CD4-positive, alpha-beta T cell (primary cell): Measurements from ENCODE around the gene TMEM132A. TPM values are rescaled to one million over a fixed set of nuclear protein-coding genes. Genes with fewer than 3 reads are reported as not detected.

ENCODE experiments used
- ATAC-seq: fragments of 200-7000 bp; cut with Tn5 transposase; one replicate; pipeline ENCODE4 v1.10.0; 2022; ENCODE audit warnings: mild to moderate bottlenecking; ENCODE audit not compliant: poor library complexity
- CTCF ChIA-PET: fragments of 350-600 bp; sonication (Branson Sonifier 250); formaldehyde crosslinking; loops from one replicate; lab custom pipeline; 2021; ENCODE audit warnings: antibody characterized with exemption, inconsistent platforms; lab: Charles Lee
- POLR2A ChIA-PET: fragments of 350-600 bp; sonication (Branson Sonifier 250); formaldehyde crosslinking; loops from one replicate; lab custom pipeline; 2021; ENCODE audit warnings: antibody characterized with exemption, inconsistent platforms; lab: Charles Lee
- DNase-seq, 14 experiments: peaks; one replicate each; pipeline ENCODE4 v3.0.0-alpha.2; 2013 to 2020; ENCODE audit warnings: mixed read lengths in 2 of 14
- H3K27ac ChIP-seq, 2 donors: one replicate each; pipeline versions ENCODE4 v1.5.1 to v1.7.0; 2013; ENCODE audit warnings: low read length in 2 of 2, low read depth in 1 of 2, mild to moderate bottlenecking in 1 of 2
- H3K27me3 ChIP-seq, 2 experiments: 1 replicate in 1 of 2; 2 replicates in 1 of 2; pipeline versions ENCODE4 v1.6.1 to v1.7.0; 2013; ENCODE audit warnings: low read length in 2 of 2, control low read depth in 1 of 2, mild to moderate bottlenecking in 1 of 2, moderate library complexity in 1 of 2; ENCODE audit not compliant: insufficient read depth in 2 of 2, control insufficient read depth in 1 of 2
- H3K36me3 ChIP-seq: one replicate; pipeline ENCODE4 v1.6.1; 2013; ENCODE audit warnings: low read length, control low read depth; ENCODE audit not compliant: insufficient read depth
- H3K4me1 ChIP-seq: one replicate; pipeline ENCODE4 v1.6.1; 2013; ENCODE audit warnings: low read length, control low read depth; ENCODE audit not compliant: insufficient read depth
- H3K4me3 ChIP-seq: one replicate; pipeline ENCODE4 v1.5.1; 2013; ENCODE audit warnings: mild to moderate bottlenecking, low read length, moderate library complexity
- H3K9me3 ChIP-seq, 2 experiments: 1 replicate in 1 of 2; 2 replicates in 1 of 2; pipeline versions ENCODE4 v1.6.1 to v1.7.0; 2013; ENCODE audit warnings: low read length in 2 of 2, mild to moderate bottlenecking in 2 of 2, control low read depth in 1 of 2, moderate library complexity in 1 of 2; ENCODE audit not compliant: control insufficient read depth in 1 of 2, insufficient read depth in 1 of 2
- H3K27ac Mint-ChIP-seq: one replicate; pipeline ENCODE4 v1.8.0; 2020; ENCODE audit warnings: mixed read lengths
- H3K27me3 Mint-ChIP-seq: one replicate; pipeline ENCODE4 v1.8.0; 2021; ENCODE audit warnings: mixed read lengths
- H3K36me3 Mint-ChIP-seq: one replicate; pipeline ENCODE4 v1.8.0; 2021; ENCODE audit warnings: low read depth, mixed read lengths
- H3K4me1 Mint-ChIP-seq: one replicate; pipeline ENCODE4 v1.8.0; 2021; ENCODE audit warnings: low read depth, mixed read lengths
- H3K4me3 Mint-ChIP-seq: one replicate; pipeline ENCODE4 v1.8.0; 2020; ENCODE audit warnings: mild to moderate bottlenecking, mixed read lengths
- H3K9me3 Mint-ChIP-seq: one replicate; pipeline ENCODE4 v1.8.0; 2020; ENCODE audit warnings: mixed read lengths
- intact Hi-C, 2 experiments: fragments of 100-400 bp; cut with DNase I in 1 of 2; cut with micrococcal nuclease in 1 of 2; formaldehyde crosslinking; loops; one replicate each; pipeline versions ENCODE4 v1.15.1 to v1.9.0; 2023 to 2025; cut with DNase I, micrococcal nuclease
- total RNA-seq, 174 experiments: library from RNA in 2 of 174; stranded (reverse) in 2 of 174; gene quantifications; one replicate each; pipeline ENCODE4 v1.2.3 and lab custom pipeline; 2021 to 2026
- TF ChIP-seq, protein P1 (sequence below): fragments of 200-600 bp; IDR thresholded peaks from one replicate; pipeline ENCODE4 v1.8.0; 2022; ENCODE audit warnings: antibody characterized with exemption, mild to moderate bottlenecking

TMEM132A gene
- total RNA-seq, 2 experiments from 2014 or later = not detected

- Histone ChIP-seq H3K36me3 (no peaks in the 10 kb centered on the region), H3K9me3 (no peaks in the 10 kb centered on the region), H3K4me3 (no peak overlapping the region), H3K27ac (no peak overlapping the region), H3K4me1 (no peaks in the 10 kb centered on the region), H3K27me3 (peaks cover 0 to 5% of the 10 kb centered on the region in 2 experiments)
- H3K36me3 Mint-ChIP-seq = no peaks in the 10 kb centered on the region
- CTCF ChIA-PET = no interaction called here
- no peaks in the 10 kb centered on the region for H3K27me3 Mint-ChIP-seq
- H3K27ac Mint-ChIP-seq = no peak overlapping the region
- H3K4me3 Mint-ChIP-seq = no peak overlapping the region
- H3K4me1 Mint-ChIP-seq = no peaks in the 10 kb centered on the region
- DNase-seq = no peak
- intact Hi-C loops = no loop called here
- no peak for ATAC-seq
- POLR2A ChIA-PET = no interaction called here
- TF ChIP-seq, protein P1, sequence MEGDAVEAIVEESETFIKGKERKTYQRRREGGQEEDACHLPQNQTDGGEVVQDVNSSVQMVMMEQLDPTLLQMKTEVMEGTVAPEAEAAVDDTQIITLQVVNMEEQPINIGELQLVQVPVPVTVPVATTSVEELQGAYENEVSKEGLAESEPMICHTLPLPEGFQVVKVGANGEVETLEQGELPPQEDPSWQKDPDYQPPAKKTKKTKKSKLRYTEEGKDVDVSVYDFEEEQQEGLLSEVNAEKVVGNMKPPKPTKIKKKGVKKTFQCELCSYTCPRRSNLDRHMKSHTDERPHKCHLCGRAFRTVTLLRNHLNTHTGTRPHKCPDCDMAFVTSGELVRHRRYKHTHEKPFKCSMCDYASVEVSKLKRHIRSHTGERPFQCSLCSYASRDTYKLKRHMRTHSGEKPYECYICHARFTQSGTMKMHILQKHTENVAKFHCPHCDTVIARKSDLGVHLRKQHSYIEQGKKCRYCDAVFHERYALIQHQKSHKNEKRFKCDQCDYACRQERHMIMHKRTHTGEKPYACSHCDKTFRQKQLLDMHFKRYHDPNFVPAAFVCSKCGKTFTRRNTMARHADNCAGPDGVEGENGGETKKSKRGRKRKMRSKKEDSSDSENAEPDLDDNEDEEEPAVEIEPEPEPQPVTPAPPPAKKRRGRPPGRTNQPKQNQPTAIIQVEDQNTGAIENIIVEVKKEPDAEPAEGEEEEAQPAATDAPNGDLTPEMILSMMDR = no peak
- H3K9me3 Mint-ChIP-seq = no peaks in the 10 kb centered on the region
Observed at GRCh38 chr11:60932605-60933356, 8.5 kb downstream of the TMEM132A start.

GRCh38 chr11:60933416-60934123 lies 9.3 kb downstream of the TMEM132A start:
- ATAC-seq (no peak), DNase-seq (no peak)
- Histone ChIP-seq H3K27me3 (peaks cover 0 to 5% of the 10 kb centered on the region in 2 experiments), H3K4me3 (no peak overlapping the region), H3K36me3 (no peaks in the 10 kb centered on the region), H3K9me3 (no peaks in the 10 kb centered on the region), H3K4me1 (no peaks in the 10 kb centered on the region), H3K27ac (no peak overlapping the region)
- Mint-ChIP-seq H3K4me3 (no peak overlapping the region), H3K27me3 (no peaks in the 10 kb centered on the region), H3K36me3 (no peaks in the 10 kb centered on the region), H3K27ac (no peak overlapping the region), H3K9me3 (no peaks in the 10 kb centered on the region), H3K4me1 (no peaks in the 10 kb centered on the region)
- intact Hi-C loops = no loop called here
- CTCF ChIA-PET = no interaction called here
- TF ChIP-seq, protein P1 = no peak
- POLR2A ChIA-PET = interaction anchor here (0.9 kb wide), 1 partner anchor 22 kb away, joined by 3 read pairs; no protein-coding TSS in a partner anchor

- Mint-ChIP-seq H3K4me3 (no peak overlapping the region), H3K27ac (no peak overlapping the region), H3K27me3 (no peaks in the 10 kb centered on the region), H3K9me3 (no peaks in the 10 kb centered on the region), H3K4me1 (no peaks in the 10 kb centered on the region), H3K36me3 (no peaks in the 10 kb centered on the region)
- ATAC-seq (no peak), DNase-seq (no peak)
- TF ChIP-seq, protein P1 = no peak
- H3K36me3 ChIP-seq = no peaks in the 10 kb centered on the region
- no peaks in the 10 kb centered on the region for H3K4me1 ChIP-seq
- ChIA-PET CTCF (no interaction called here), POLR2A (interaction anchor here (0.6 to 0.9 kb wide), 2 partner anchors 21 to 141 kb away, joined by 3 read pairs; no protein-coding TSS in a partner anchor)
- H3K4me3 ChIP-seq = no peak overlapping the region
- intact Hi-C loops = no loop called here
- no peak overlapping the region for H3K27ac ChIP-seq
- no peaks in the 10 kb centered on the region for H3K9me3 ChIP-seq
- H3K27me3 ChIP-seq = peaks cover 0 to 5% of the 10 kb centered on the region in 2 experiments
Observed at GRCh38 chr11:60934124-60934789, 10.0 kb downstream of the TMEM132A start.
